Effector memory CD4-positive, alpha-beta T cell (primary cell): Measurements from ENCODE around the gene ULBP1.
A peak's percentile ranks its signal among the peaks of the same experiment; 100 is the strongest.
"Not testable (repeated sequence)": the region's sequence is repeated elsewhere in the genome, so short reads cannot be mapped to it uniquely, and the experiment has no call there.

Experiments used
- DNase-seq, 3 donors: peaks; one replicate each; pipeline ENCODE4 v3.0.0-alpha.2; 2020
- H3K27ac ChIP-seq: 2 replicates; pipeline ENCODE4 v1.7.0; 2013; ENCODE audit warnings: mild to moderate bottlenecking, low read length, moderate library complexity; ENCODE audit not compliant: insufficient read depth, poor library complexity, severe bottlenecking
- H3K27me3 ChIP-seq: replicated peaks from 2 replicates; pipeline ENCODE4 v1.7.0; 2013; ENCODE audit warnings: mild to moderate bottlenecking, low read length; ENCODE audit not compliant: insufficient read depth, control insufficient read depth, poor library complexity, severe bottlenecking
- H3K36me3 ChIP-seq: 2 replicates; pipeline ENCODE4 v1.7.0; 2013; ENCODE audit warnings: mild to moderate bottlenecking, low read length, moderate library complexity; ENCODE audit not compliant: control insufficient read depth, insufficient read depth
- H3K4me1 ChIP-seq: 2 replicates; pipeline ENCODE4 v1.7.0; 2013; ENCODE audit warnings: low read length, mild to moderate bottlenecking; ENCODE audit not compliant: control insufficient read depth, insufficient read depth, poor library complexity, severe bottlenecking
- H3K4me3 ChIP-seq: 2 replicates; pipeline ENCODE4 v1.7.0; 2013; ENCODE audit warnings: low read length, low read depth, mild to moderate bottlenecking; ENCODE audit not compliant: insufficient read depth, poor library complexity, severe bottlenecking
- H3K9me3 ChIP-seq: 2 replicates; pipeline ENCODE4 v1.7.0; 2013; ENCODE audit warnings: mild to moderate bottlenecking, low read length, moderate library complexity; ENCODE audit not compliant: control insufficient read depth

Gene ULBP1

GRCh38 chr6:150001295-150002008, 37.7 kb downstream of the ULBP1 start:
- peaks cover 20% of the 10 kb centered on the region for H3K4me1 ChIP-seq
- no peaks in the 10 kb centered on the region for H3K27me3 ChIP-seq
- no peaks in the 10 kb centered on the region for H3K9me3 ChIP-seq
- DNase-seq, result no peak
- no peaks in the 10 kb centered on the region for H3K36me3 ChIP-seq
- no peak overlapping the region for H3K27ac ChIP-seq
- no peak overlapping the region for H3K4me3 ChIP-seq

- H3K4me3 ChIP-seq, result no peak overlapping the region
- H3K27ac ChIP-seq, result no peak overlapping the region
- H3K4me1 ChIP-seq, result peaks cover 20% of the 10 kb centered on the region
- no peaks in the 10 kb centered on the region for H3K36me3 ChIP-seq
- H3K27me3 ChIP-seq, result no peaks in the 10 kb centered on the region
- no peaks in the 10 kb centered on the region for H3K9me3 ChIP-seq
- DNase-seq, result no peak
These were observed 39.0 kb downstream of the ULBP1 start for GRCh38 chr6:150002710-150003109.

GRCh38 chr6:150003599-150003998, 39.9 kb downstream of the ULBP1 start:
- not testable (repeated sequence) for H3K9me3 ChIP-seq, H3K36me3 ChIP-seq, H3K27me3 ChIP-seq, H3K4me3 ChIP-seq, H3K27ac ChIP-seq, DNase-seq
- H3K4me1 ChIP-seq, result peaks cover 20% of the 10 kb centered on the region

DNA sequence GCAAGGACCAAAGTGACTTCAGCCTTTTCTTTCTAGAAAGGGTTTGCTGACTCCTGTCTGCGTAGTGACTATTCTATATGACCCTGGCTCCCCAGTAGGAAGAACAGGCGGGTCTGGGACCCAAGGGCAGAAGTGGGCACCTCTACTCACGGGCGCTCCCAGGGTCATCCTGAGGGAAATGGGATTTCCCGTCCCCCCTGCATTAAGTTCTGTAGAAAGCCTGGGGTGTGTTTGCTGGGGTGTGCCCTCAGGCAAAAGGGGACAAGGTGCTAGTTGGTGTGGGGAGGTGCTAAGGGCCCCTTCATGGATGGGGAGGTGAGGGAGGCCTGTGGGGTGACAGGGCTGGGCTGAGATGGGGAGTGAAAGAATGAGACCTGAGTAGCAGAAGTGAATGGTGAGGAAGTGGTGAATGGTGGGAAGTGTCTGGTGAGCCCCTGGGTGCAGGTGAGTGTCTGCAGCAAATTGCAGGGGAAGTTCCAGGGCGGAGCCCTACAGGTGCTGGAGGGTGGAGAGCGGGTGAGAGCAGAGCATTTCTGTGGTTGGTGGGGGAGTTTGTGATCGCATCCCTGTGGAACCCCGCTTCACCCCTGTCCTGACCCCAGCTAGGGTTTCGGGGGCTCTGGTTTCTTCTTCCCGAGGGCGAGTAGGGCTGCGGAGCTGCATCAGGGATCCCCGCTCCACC, 40.5 kb downstream of the ULBP1 start:
- no peaks in the 10 kb centered on the region for H3K36me3 ChIP-seq
- peaks cover 20% of the 10 kb centered on the region for H3K4me1 ChIP-seq
- no peaks in the 10 kb centered on the region for H3K9me3 ChIP-seq
- peak overlapping the region; percentile 90 for H3K4me3 ChIP-seq
- peak; percentile 56 to 68 (median 66) for DNase-seq
- peak overlapping the region; percentile 87 for H3K27ac ChIP-seq
- no peaks in the 10 kb centered on the region for H3K27me3 ChIP-seq

GRCh38 chr6:150004783-150005717, 41.3 kb downstream of the ULBP1 start:
- peak overlapping the region; percentile 87 for H3K27ac ChIP-seq
- no peaks in the 10 kb centered on the region for H3K36me3 ChIP-seq
- peak overlapping the region; percentile 90 for H3K4me3 ChIP-seq
- H3K9me3 ChIP-seq, result no peaks in the 10 kb centered on the region
- peaks cover 20% of the 10 kb centered on the region for H3K4me1 ChIP-seq
- no peaks in the 10 kb centered on the region for H3K27me3 ChIP-seq
- peak; percentile 85 to 90 (median 85) for DNase-seq

DNA sequence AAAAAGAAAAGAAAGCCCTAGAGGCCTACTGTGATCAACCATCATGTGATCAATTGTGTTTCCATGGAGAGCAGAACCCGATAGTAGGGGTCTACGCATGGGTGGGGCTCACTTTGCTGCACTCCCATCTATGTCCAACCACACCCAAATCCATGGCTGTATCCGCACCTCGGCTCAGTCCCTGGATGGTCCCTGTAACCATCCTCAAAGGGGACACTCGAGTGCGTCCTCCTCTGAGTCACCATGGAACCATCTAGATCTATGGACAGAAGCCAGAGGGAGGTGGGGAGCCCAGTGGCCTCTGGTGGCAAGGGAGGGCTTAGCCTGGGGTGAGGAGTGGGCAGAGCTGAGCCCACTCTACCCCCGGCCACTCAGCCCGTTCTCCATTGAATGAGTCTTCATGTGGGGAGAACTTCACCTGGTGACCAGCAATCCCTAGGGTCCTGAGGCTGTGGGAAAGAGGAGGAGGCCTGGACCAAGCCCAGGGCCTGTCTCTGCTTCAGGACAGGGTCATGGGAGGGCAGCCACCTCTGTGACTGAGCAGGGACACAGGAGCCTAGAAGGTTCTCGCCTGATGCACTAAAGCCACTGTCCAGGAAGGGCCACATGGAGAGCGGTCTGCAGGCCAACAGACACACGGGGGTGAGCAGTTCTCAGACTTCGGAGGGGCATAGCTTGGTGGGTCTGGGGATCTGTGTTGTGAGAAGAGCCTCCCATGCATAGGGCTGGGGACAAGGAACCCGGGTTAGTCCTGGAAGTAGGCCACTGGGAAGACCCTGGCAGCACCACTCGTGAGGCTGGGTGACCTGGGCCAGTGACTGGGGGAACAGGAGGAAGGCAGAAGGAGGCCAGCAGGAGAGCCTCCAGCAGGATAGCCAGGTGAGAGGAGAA, 42.3 kb downstream of the ULBP1 start:
- H3K36me3 ChIP-seq, result no peaks in the 10 kb centered on the region
- no peaks in the 10 kb centered on the region for H3K27me3 ChIP-seq
- DNase-seq, result no peak
- no peaks in the 10 kb centered on the region for H3K9me3 ChIP-seq
- peak overlapping the region; percentile 87 for H3K27ac ChIP-seq
- H3K4me3 ChIP-seq, result peak overlapping the region; percentile 90
- H3K4me1 ChIP-seq, result peaks cover 20% of the 10 kb centered on the region

GRCh38 chr6:150006961-150007464, 43.3 kb downstream of the ULBP1 start:
- Histone ChIP-seq H3K4me3 (no peak overlapping the region), H3K27ac (no peak overlapping the region), H3K27me3 (no peaks in the 10 kb centered on the region), H3K36me3 (no peaks in the 10 kb centered on the region), H3K4me1 (peaks cover 20% of the 10 kb centered on the region), H3K9me3 (no peaks in the 10 kb centered on the region)
- DNase-seq, result no peak

GRCh38 chr6:150008588-150008987, 44.8 kb downstream of the ULBP1 start:
- no peak for DNase-seq
- H3K4me1 ChIP-seq, result peaks cover 20% of the 10 kb centered on the region
- no peak overlapping the region for H3K4me3 ChIP-seq
- peaks cover 7% of the 10 kb centered on the region for H3K27me3 ChIP-seq
- no peaks in the 10 kb centered on the region for H3K9me3 ChIP-seq
- H3K27ac ChIP-seq, result no peak overlapping the region
- H3K36me3 ChIP-seq, result no peaks in the 10 kb centered on the region
